ENCODE measurements around the gene GRID1. TPM values are rescaled to one million over a fixed set of nuclear protein-coding genes. Genes with fewer than 3 reads are reported as not detected.
A peak's percentile ranks its signal among the peaks of the same experiment; 100 is the strongest.

Gene GRID1
- total RNA-seq, 4 donors from 2014 or later: 0.35 to 10.7 (median 1.3) TPM

- no peaks in the 10 kb centered on the region for H3K9me3 ChIP-seq
- H3K4me3 ChIP-seq: no peak overlapping the region
- no peaks in the 10 kb centered on the region for H3K36me3 ChIP-seq
- H3K27me3 ChIP-seq: no peaks in the 10 kb centered on the region
- TF ChIP-seq, protein P1, sequence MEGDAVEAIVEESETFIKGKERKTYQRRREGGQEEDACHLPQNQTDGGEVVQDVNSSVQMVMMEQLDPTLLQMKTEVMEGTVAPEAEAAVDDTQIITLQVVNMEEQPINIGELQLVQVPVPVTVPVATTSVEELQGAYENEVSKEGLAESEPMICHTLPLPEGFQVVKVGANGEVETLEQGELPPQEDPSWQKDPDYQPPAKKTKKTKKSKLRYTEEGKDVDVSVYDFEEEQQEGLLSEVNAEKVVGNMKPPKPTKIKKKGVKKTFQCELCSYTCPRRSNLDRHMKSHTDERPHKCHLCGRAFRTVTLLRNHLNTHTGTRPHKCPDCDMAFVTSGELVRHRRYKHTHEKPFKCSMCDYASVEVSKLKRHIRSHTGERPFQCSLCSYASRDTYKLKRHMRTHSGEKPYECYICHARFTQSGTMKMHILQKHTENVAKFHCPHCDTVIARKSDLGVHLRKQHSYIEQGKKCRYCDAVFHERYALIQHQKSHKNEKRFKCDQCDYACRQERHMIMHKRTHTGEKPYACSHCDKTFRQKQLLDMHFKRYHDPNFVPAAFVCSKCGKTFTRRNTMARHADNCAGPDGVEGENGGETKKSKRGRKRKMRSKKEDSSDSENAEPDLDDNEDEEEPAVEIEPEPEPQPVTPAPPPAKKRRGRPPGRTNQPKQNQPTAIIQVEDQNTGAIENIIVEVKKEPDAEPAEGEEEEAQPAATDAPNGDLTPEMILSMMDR (IDR thresholded peaks at IDR 0.05): no peak
- TF ChIP-seq POLR2A (IDR thresholded peaks at IDR 0.05): no peak
- H3K27ac ChIP-seq: no peak overlapping the region
- DNase-seq: peak in 1 of 3 donors; percentile 24
- no peaks in the 10 kb centered on the region for H3K4me1 ChIP-seq
Measured at GRCh38 chr10:86220626-86221025, 146.0 kb downstream of the GRID1 start.

GRCh38 chr10:86219271-86219670, 147.3 kb downstream of the GRID1 start:
- Histone ChIP-seq H3K36me3 (no peaks in the 10 kb centered on the region), H3K27ac (no peak overlapping the region), H3K4me3 (no peak overlapping the region), H3K27me3 (no peaks in the 10 kb centered on the region), H3K9me3 (no peaks in the 10 kb centered on the region), H3K4me1 (no peaks in the 10 kb centered on the region)
- DNase-seq: peak in 1 of 3 donors; percentile 29
- TF ChIP-seq, protein P1 (IDR thresholded peaks at IDR 0.05): no peak
- TF ChIP-seq POLR2A (IDR thresholded peaks at IDR 0.05): no peak

DNA sequence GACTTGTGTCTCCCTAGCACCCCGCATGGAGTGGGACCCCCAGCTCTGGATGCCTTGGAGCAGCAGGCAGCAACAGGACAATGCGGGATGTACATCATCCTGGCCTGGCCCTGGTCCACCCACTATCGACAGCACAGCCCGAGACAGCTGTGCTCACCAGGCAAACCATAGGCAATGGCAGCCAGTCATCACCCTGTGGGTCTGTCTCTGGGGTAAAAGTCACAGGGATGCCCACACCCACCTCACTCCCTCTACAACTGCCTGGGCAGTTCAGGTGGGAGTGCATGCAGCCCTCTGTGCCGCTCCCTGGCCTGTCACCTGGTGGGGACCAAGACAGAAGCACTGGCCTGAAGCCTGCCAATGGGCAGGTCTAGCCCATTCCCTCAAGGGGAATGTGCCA, 147.8 kb downstream of the GRID1 start:
- DNase-seq: peak in 1 of 3 donors; percentile 22
- no peak overlapping the region for H3K4me3 ChIP-seq
- no peaks in the 10 kb centered on the region for H3K27me3 ChIP-seq
- H3K4me1 ChIP-seq: no peaks in the 10 kb centered on the region
- no peak overlapping the region for H3K27ac ChIP-seq
- TF ChIP-seq, protein P1 (IDR thresholded peaks at IDR 0.05): no peak
- TF ChIP-seq POLR2A (IDR thresholded peaks at IDR 0.05): no peak
- H3K9me3 ChIP-seq: no peaks in the 10 kb centered on the region
- H3K36me3 ChIP-seq: no peaks in the 10 kb centered on the region

DNA sequence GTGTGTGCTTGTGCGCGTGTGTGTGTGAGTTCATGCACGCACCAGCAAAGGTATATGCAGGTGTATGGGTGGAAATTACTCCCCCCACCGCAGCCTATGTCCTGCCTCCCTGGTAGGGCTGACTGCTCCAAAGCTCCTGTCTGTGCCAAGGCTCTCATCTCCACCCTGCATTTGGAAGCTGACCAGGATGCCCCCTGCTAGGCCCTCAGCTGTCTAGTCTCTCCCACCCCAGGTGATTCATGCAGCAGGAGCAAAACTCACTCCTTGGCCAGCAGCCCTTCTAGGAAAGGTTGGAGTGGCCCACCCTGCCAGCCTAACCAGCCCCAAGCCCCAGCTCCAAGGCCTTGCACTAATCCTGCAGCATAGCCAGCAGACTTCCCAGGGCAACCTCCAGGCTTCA, 148.4 kb downstream of the GRID1 start:
- TF ChIP-seq POLR2A (IDR thresholded peaks at IDR 0.05): no peak
- TF ChIP-seq, protein P1 (IDR thresholded peaks at IDR 0.05): no peak

GRCh38 chr10:86217371-86218080, 149.1 kb downstream of the GRID1 start:
- no peaks in the 10 kb centered on the region for H3K9me3 ChIP-seq

More for the DNA sequence above, 148.4 kb downstream of the GRID1 start:
- H3K4me3 ChIP-seq: no peak overlapping the region
- H3K9me3 ChIP-seq: no peaks in the 10 kb centered on the region
- H3K4me1 ChIP-seq: no peaks in the 10 kb centered on the region
- H3K27me3 ChIP-seq: no peaks in the 10 kb centered on the region
- no peak overlapping the region for H3K27ac ChIP-seq
- no peaks in the 10 kb centered on the region for H3K36me3 ChIP-seq
- peak in 1 of 3 donors; percentile 22 for DNase-seq

More at GRCh38 chr10:86217371-86218080, 149.1 kb downstream of the GRID1 start:
- DNase-seq: no peak
- Histone ChIP-seq H3K4me1 (no peaks in the 10 kb centered on the region), H3K4me3 (no peak overlapping the region), H3K36me3 (no peaks in the 10 kb centered on the region), H3K27ac (no peak overlapping the region), H3K27me3 (no peaks in the 10 kb centered on the region)
- TF ChIP-seq POLR2A (IDR thresholded peaks at IDR 0.05): no peak
- TF ChIP-seq, protein P1 (IDR thresholded peaks at IDR 0.05): no peak

Measured in Peyer's patch (tissue), 4 donors.